Right lobe of liver (tissue), 6 donors: ENCODE measurements around the gene HSD17B8. TPM values are rescaled to one million over a fixed set of nuclear protein-coding genes. Genes with fewer than 3 reads are reported as not detected.
A peak's percentile ranks its signal among the peaks of the same experiment; 100 is the strongest.

Experiments
- ATAC-seq, 4 donors: fragments of 200-7000 bp; cut with Tn5 transposase; one replicate each; pipeline ENCODE4 v1.9.1; 2020; ENCODE audit warnings: mild to moderate bottlenecking in 4 of 4, moderate library complexity in 4 of 4
- DNase-seq, 3 donors: peaks; one replicate each; pipeline ENCODE4 v3.0.0-alpha.2; 2020
- H3K27ac ChIP-seq, 3 donors: fragments of 200-600 bp; one replicate each; pipeline ENCODE4 v1.8.0; 2022
- H3K27me3 ChIP-seq, 2 donors: fragments of 200-600 bp; one replicate each; pipeline ENCODE4 v1.8.0; 2022
- H3K36me3 ChIP-seq, 4 donors: fragments of 200-600 bp; sonication (generic) in 1 of 4; one replicate each; pipeline versions ENCODE4 v1.5.1 to v1.8.0; 2017 to 2022; ENCODE audit warnings: control low read depth in 1 of 4
- H3K4me1 ChIP-seq, 4 donors: fragments of 200-600 bp; sonication (generic) in 1 of 4; one replicate each; pipeline versions ENCODE4 v1.5.1 to v1.8.0; 2017 to 2022; ENCODE audit warnings: control low read depth in 1 of 4
- H3K4me3 ChIP-seq, 3 donors: fragments of 200-600 bp; one replicate each; pipeline ENCODE4 v1.8.0; 2022
- H3K9me3 ChIP-seq, 4 donors: fragments of 200-600 bp; sonication (generic) in 1 of 4; one replicate each; pipeline versions ENCODE4 v1.5.1 to v1.8.0; 2017 to 2022; ENCODE audit warnings: control low read depth in 1 of 4
- POLR2A ChIP-seq: fragments of 450-650 bp; IDR thresholded peaks from one replicate; pipeline ENCODE4 v1.6.1; 2017; ENCODE audit warnings: antibody characterized with exemption, mild to moderate bottlenecking
- WGBS: methylation state at CpG from one replicate; pipeline ENCODE4 v1.1.6; 2018; ENCODE audit warnings: low coverage, low lambda C conversion rate; ENCODE audit not compliant: insufficient coverage; ENCODE audit errors: missing lambda C conversion rate; 5-methylcytosine and 5-hydroxymethylcytosine counted together
- intact Hi-C, 2 donors: fragments of 100-400 bp; cut with DNase I; formaldehyde crosslinking; loops; one replicate each; pipeline versions ENCODE4 v1.11.2 to v1.14.1; 2022
- total RNA-seq, 6 experiments: library from RNA; depleted of rRNA in 2 of 6; stranded (reverse); fragments of >200 nt in 2 of 6; fragmentation: NEBNext Ultra II Directional in 3 of 6; extraction: Animal tissue kit (Norgen Biotek cat#: 25700) in 3 of 6; gene quantifications; one replicate each; pipeline versions ENCODE4 v1.1.0 to v1.2.4, GENCODE V29; 2016 to 2023
- TF ChIP-seq, protein P1 (sequence below), 4 donors: fragments of 200-600 bp in 3 of 4; fragments of 450-650 bp in 1 of 4; IDR thresholded peaks; one replicate each; pipeline versions ENCODE4 v1.5.1 to v1.8.0; 2016 to 2022; ENCODE audit warnings: antibody characterized with exemption in 4 of 4, mild to moderate bottlenecking in 2 of 4
- donor health status: DM: no; HTN: yes; CAD: no.
- donor health status: DM: no; HTN: no; CAD: no.
- donor health status: DM: no; HTN: no; CAD: no.
- donor health status: DM: no; HTN: yes; CAD: no.
- donor health status: DM: no; HTN: yes; CAD: no.

The HSD17B8 gene
- total RNA-seq, 6 experiments from 2014 or later: 14.3 to 39.8 (median 33.8) TPM

DNA sequence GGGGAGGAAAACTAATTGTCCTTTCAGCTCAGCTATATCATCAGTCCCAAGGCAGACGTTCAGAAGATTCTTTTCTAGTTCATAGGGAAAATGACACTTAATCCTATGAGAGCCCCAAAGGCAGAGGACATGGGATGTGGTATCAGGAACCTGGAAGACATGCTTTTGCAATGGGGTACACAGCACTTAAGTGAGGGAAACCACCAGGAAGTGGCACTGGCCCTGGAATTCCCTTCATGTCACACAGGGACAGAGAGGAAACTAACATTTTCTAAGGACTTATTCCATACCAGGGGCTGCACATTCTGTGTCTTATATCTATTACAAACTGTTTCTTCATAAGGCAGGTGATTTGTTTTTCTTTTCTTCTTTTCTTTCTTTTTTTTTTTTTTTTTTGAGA is 39.0 kb downstream of the HSD17B8 start:
- TF ChIP-seq, protein P1, sequence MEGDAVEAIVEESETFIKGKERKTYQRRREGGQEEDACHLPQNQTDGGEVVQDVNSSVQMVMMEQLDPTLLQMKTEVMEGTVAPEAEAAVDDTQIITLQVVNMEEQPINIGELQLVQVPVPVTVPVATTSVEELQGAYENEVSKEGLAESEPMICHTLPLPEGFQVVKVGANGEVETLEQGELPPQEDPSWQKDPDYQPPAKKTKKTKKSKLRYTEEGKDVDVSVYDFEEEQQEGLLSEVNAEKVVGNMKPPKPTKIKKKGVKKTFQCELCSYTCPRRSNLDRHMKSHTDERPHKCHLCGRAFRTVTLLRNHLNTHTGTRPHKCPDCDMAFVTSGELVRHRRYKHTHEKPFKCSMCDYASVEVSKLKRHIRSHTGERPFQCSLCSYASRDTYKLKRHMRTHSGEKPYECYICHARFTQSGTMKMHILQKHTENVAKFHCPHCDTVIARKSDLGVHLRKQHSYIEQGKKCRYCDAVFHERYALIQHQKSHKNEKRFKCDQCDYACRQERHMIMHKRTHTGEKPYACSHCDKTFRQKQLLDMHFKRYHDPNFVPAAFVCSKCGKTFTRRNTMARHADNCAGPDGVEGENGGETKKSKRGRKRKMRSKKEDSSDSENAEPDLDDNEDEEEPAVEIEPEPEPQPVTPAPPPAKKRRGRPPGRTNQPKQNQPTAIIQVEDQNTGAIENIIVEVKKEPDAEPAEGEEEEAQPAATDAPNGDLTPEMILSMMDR (IDR thresholded peaks at IDR 0.05): no peak
- no peak for TF ChIP-seq POLR2A
- Histone ChIP-seq H3K9me3 (no peaks in the 10 kb centered on the region), H3K4me1 (peaks cover 0 to 5% (median under 1%) of the 10 kb centered on the region in 4 donors), H3K27me3 (no peaks in the 10 kb centered on the region), H3K4me3 (no peak overlapping the region), H3K36me3 (no peaks in the 10 kb centered on the region), H3K27ac (no peak overlapping the region)
- WGBS: 33% methylated on average over 1 of the region's 1 CpG
- no peak for ATAC-seq
- intact Hi-C loops: loop anchor here in 1 of 2 donors (10.0 kb wide), 1 partner anchor 79 kb away; no protein-coding TSS in a partner anchor
- DNase-seq: no peak

DNA sequence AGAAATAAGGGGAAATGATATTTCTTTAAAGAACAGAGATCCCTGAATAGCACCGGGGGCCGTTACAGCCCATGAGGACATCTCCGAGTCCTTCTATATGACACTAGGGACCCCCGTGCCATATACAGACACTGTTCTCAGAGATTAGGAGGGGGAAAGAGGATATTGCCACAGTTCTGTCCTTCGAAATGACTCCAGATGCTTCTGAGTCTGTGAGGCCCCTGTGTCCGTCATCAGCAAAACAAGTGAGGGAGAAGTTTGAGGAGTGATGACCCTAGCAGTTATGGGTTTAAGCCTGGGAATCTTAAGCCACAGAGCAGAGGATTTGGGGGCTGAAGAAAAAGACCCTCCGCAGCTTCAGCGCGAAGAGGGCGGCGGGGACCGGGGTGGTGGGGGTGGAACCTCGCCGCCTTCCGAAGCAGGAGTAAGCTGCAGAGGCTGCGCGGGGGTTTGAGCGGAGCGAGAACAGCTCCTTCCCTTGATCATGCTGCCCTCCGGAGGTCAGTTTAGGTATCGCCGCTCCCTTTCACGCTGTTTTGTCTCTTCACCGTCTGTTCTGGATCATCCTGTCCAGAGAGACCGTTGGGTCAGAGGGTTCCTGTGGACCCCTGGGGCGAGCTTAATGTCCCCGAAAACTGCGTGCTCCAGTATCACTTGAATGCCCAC is 43.7 kb downstream of the HSD17B8 start:
- intact Hi-C loops: loop anchor here (5.0 to 10.0 kb wide), 2 partner anchors 81 to 83 kb away; no protein-coding TSS in a partner anchor
- TF ChIP-seq, protein P1 (IDR thresholded peaks at IDR 0.05): peak; percentile 93 to 98 (median 98)
- no peak for TF ChIP-seq POLR2A
- no peaks in the 10 kb centered on the region for H3K27me3 ChIP-seq
- peak overlapping the region; percentile 70 to 86 (median 71) for H3K27ac ChIP-seq
- DNase-seq: peak; percentile 88 to 89 (median 89)
- 21% methylated on average over 6 of the region's 28 CpGs for WGBS
- peak; percentile 74 to 81 (median 78) for ATAC-seq
- H3K9me3 ChIP-seq: no peaks in the 10 kb centered on the region
- H3K4me3 ChIP-seq: peak overlapping the region; percentile 48 to 55 (median 52)
- peaks cover 0 to 17% (median 7%) of the 10 kb centered on the region in 4 donors for H3K4me1 ChIP-seq
- H3K36me3 ChIP-seq: peaks cover 0 to 5% (median 0%) of the 10 kb centered on the region in 4 donors

DNA sequence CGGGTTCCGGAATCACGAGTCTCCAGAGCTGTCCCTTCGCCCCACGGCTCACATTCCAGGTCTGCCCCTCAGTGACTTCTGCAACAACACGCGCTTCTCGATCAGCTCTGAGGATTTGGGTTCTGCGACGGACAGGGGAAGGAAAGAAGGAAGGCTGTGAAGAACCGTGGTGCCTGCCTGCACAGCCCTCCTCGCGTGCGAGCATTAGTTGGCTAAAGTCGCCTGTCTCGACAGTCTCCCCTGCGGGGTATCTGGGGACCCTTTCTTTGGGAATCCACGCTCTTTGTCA is 44.1 kb downstream of the HSD17B8 start:
- 0% methylated on average over 9 of the region's 18 CpGs for WGBS
- ATAC-seq (peak; percentile 0 to 7 (median 4)), DNase-seq (peak in 1 of 3 donors; percentile 41)
- intact Hi-C loops: loop anchor here (5.0 to 10.0 kb wide), 2 partner anchors 81 to 84 kb away; no protein-coding TSS in a partner anchor
- peak overlapping the region; percentile 48 to 55 (median 52) for H3K4me3 ChIP-seq
- no peaks in the 10 kb centered on the region for H3K27me3 ChIP-seq
- peaks cover 0 to 5% (median 0%) of the 10 kb centered on the region in 4 donors for H3K36me3 ChIP-seq
- peaks cover 0 to 17% (median 7%) of the 10 kb centered on the region in 4 donors for H3K4me1 ChIP-seq
- TF ChIP-seq, protein P1 (IDR thresholded peaks at IDR 0.05): no peak
- TF ChIP-seq POLR2A: no peak
- peak overlapping the region; percentile 70 to 86 (median 71) for H3K27ac ChIP-seq
- no peaks in the 10 kb centered on the region for H3K9me3 ChIP-seq

DNA sequence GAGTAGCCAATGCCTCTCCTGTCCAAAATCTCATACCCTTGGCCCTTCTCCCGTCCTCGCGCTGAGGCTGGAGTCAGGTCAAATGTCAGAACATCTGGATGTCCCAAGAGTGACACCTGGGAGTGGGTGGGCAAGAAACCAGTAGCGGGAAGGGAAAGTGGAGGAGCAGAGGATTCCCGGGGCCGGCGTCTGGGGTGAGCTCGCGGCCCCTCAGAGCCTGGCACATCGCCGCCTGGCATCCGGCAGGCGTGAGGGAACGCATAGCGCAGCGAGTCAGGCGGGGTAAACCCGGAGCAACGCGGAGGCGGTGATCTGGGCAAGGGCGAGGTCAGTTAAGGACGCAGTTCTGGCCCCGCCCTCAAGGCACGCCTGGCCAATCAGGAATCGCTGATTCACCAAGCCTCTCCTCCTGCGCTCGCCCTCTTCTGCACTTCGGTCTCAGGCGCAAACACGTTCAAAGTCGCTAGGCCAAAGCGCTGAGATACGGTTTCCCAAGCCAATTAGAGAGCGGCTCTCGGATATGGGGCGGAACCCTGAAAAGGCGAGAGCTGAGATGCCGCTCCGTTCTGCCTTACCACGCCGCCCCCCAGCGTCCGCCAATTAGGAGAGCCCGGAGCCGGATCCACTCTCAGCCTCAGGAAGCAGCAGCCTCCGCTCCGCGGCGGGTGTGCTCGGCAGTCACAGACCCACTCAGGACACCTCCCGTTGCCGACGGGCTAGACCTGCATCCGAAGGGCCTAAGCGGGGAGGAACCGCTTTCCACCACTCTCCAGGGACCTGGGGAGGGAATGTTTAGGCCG is 44.7 kb downstream of the HSD17B8 start:
- Histone ChIP-seq H3K9me3 (no peaks in the 10 kb centered on the region), H3K4me1 (peaks cover 0 to 17% (median 7%) of the 10 kb centered on the region in 4 donors), H3K27me3 (no peaks in the 10 kb centered on the region), H3K4me3 (peak overlapping the region; percentile 52 to 58 (median 55)), H3K36me3 (peaks cover 0 to 5% (median 0%) of the 10 kb centered on the region in 4 donors), H3K27ac (peak overlapping the region; percentile 75 to 86 (median 85))
- peak; percentile 85 for TF ChIP-seq POLR2A
- TF ChIP-seq, protein P1 (IDR thresholded peaks at IDR 0.05): peak in 3 of 4 donors; percentile 30 to 41 (median 35)
- intact Hi-C loops: loop anchor here (5.0 to 10.0 kb wide), 2 partner anchors 82 to 84 kb away; no protein-coding TSS in a partner anchor
- ATAC-seq: peak; percentile 91 to 95 (median 94)
- WGBS: 2% methylated on average over 12 of the region's 58 CpGs
- peak; percentile 97 to 99 (median 98) for DNase-seq
